ENCODE measurements around the gene MRPL33.
"Not testable (repeated sequence)": the region's sequence is repeated elsewhere in the genome, so short reads cannot be mapped to it uniquely, and the experiment has no call there.

MRPL33 gene

GRCh38 chr2:27742571-27742970, 28.9 kb upstream of the MRPL33 start:
- DNase-seq: no peak

DNA sequence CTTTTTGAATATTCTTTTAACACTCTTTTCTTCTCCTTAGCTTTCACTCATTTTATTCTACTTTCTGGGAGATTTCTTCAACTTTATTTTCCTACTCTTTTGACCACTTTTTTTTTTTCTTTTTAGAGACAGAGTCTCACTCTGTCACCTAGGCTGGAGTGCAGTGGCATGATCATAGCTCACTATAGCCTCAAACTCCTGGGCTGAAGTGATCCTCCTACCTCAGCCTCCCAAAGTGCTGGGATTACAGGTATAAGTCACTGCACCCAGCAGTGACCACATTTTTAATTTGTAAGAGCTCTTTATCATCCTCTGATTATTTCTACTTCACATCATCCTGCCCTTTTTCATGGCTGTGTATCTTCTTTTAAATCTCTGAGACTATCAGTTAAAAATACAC, 26.0 kb upstream of the MRPL33 start:
- DNase-seq: not testable (repeated sequence)

DNA sequence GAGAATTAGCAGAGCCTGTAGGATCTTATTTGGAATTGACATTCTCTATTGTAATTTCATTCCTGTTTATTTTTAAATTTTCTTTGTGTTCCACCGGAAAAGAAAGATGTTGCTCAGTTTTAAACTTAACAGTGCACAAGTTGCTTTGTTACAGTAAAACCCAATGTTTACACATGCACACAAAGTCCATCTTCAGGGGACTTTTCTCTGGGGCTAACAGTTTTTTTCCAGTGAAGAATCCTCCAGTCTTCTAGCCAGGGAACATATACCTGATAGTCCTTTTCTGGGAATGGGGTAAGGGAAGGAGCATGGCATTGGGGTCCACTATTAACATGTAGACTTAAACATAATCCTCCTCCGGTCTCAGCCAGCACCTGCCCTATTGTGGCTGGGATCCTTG, 25.2 kb upstream of the MRPL33 start:
- no peak for DNase-seq

DNA sequence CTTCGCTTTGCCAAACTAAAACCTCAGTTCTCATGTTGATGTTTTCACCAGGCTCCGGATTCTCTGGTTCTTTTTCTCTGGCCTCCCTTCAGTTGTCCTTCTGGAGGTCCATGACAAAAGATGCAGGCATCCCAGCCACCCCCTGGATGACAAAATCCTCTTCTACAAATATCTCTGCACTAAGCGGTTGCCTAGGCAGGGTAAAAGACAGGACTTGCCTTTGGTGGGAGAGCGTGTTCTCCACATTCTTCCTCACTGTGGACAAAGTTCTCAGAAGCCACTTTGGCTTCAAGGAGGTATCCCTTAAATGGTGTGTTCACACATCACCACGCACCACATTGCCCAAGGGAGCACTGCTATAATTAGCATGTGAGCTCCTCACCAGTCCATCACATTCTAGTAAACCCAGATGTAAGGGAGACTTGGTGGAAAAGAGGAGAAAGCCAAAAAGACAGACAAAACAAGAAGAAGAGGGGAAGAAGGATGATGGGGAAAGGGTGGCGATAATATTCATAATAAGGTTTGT, 23.6 kb upstream of the MRPL33 start:
- DNase-seq: no peak

GRCh38 chr2:27748803-27749554, 22.5 kb upstream of the MRPL33 start:
- DNase-seq: not testable (repeated sequence)

DNA sequence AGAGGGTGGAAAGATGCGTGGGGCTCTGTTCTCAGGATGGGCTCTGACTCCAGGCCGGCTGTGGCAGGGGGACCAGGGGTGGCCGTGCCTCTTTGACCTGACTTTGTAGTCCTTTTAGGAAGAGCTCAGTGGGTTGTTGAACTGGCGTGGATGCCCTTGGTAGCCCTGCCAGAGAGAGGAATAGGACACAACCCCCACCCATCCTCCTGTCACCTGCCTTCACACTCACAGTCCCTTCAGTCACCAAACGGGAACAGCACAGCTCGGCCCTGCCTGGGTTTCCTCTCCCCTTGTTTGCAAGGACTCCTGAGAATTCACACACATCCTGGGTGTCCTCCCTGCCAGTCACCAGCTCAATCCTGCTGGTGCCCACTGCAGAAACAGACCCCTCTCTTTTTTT, 20.1 kb upstream of the MRPL33 start:
- DNase-seq: no peak

GRCh38 chr2:27752551-27753237, 18.8 kb upstream of the MRPL33 start:
- DNase-seq: peak; percentile 91

- DNase-seq: no peak
These were observed 17.4 kb upstream of the MRPL33 start for GRCh38 chr2:27754138-27754588.

GRCh38 chr2:27754831-27755230, 16.7 kb upstream of the MRPL33 start:
- no peak for DNase-seq

DNA sequence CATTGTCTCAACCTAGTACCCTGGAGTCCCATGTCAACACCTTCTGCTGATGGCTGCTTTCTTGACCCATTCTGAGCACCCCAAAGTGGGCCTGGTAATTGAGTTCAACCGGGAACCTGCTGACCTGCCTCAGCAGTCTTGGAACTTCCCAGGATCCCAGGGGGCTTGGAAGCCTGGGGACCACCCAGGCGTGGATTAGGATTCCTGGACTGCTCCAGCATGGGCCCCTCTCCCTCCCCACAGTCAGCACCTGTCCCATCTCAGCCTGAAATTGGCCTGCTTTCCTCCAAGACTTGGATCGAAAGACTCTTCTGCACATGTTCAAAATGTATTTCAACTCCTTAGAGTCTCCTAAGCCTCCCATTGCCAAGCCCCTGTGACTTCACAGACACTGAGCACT, 15.4 kb upstream of the MRPL33 start:
- no peak for DNase-seq

GRCh38 chr2:27756544-27757498, 14.7 kb upstream of the MRPL33 start:
- DNase-seq: no peak

DNA sequence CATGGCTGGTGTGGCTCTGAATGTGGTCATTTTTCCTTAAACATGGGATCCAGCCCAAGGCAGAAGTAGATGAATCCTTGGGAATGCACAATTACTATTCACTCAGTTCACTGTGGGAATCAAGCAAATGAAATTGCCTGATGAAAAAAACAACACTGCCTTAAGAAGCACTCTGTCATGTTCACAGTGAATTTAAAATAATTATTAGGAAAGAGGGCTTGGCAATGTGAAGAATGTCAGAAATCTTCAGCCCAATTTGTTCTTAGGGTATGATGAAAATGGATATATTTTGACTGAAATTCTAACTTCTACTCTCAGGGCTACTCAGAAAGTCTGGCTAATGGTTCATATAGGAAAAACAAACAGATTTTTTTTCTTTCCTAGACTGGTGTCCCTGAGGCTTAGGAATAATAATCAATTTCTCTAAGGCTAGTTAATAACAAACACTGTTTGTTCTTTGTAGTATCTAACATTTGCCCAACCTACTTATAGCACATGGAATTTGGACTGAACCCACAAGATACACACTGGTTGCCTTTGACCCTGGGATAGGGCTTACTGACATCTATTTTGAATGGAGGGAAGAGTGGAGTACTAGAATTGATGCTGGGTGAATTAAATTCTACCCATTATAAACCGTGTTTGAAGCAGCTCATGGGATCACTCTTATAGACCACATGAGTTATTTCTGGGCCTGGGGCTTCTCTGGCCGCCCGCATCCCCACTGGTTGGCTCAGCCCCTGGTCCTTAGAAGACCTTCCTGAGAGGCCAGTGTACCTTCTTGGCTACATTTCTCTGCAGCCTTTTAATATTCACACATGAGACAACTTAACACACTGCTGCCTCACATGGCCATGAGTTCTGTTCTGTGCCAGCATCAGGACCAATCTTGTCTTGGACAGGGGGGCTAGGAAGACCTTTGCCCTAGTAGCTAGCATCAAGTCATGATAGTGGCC, 8.3 kb upstream of the MRPL33 start:
- no peak for DNase-seq

DNA sequence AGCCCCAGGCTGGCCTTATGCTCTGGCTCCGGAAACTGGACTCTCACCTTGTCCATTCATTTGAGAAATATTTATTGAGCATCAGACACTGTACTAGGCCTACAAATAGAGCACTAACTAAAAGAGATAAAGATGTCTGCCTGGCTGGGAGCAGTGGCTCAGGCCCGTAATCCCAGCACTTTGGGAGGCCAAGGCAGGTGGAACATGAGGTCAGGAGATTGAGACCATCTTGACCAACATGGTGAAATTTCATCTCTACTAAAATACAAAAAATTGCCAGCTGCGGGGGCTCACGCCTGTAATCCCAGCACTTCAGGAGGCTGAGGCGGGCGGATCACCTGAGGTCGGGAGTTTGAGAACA, 7.6 kb upstream of the MRPL33 start:
- no peak for DNase-seq

DNA sequence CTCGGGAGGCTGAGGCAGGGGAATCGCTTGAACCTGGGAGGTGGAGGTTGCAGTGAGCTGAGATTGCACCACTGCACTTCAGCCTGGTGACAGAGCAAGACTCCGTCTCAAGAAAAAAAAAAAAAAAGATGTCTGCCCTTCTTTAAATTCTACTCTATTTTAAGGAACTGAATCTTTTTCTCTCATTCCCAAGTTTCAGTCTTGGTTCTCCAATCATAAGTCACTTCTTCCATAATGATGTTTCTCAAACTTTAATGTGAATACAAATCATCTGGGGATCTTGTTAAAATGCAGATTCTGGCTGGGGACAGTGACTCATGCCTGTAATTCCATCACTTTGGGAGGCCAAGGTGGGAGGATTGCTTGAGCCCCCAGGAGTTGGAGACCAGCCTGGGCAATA, 7.0 kb upstream of the MRPL33 start:
- DNase-seq: not testable (repeated sequence)

DNA sequence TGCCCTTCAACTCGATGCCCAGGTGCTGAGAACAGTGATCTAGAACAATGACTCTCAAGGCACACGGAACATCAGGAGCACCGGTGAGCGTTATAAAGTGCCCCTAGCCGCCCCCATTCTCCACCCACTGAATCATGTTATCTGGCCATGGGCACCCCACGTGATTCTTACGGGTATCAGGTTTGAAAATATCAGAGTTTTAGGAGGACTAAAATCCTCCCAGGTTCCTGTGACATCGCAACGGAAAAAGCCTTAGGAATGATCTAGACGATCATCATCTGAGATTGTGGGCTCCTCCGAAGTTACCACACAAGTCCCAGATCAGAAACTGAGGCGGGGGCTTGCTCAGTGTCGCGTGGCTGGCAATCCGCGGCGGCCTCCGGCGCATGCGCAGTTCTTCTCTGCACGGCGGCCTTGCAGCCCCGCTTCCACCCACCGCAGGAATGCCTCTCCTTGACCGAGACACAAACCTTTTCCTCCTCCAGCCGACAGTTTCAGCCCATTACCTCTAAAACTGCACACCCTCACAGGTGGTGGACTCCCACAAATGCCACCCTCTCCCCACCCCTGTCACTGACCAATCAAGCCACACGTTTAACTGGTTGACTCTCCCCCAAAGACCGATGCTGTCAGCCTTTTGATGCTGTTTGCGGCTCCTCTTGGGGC, 5.8 kb upstream of the MRPL33 start:
- DNase-seq: peak; percentile 60

DNA sequence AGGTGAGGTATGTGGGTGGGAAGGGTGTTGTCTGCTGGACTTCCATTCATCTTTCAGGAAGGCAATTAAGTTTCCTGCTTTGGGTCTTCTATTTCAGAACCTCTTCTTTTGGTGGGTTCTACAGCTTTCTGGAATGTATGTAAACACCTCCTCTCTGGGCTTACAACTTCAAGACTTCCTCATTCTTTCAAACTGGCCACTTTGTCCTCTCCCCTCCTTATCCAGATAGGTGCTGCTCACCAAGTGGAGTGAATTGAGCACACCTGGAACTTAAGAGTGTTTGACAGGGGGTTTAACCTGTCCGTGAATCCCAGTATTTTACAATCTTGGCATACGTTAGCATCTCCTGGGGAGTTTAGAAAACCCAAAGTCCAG, 5.2 kb upstream of the MRPL33 start:
- DNase-seq: no peak

DNA sequence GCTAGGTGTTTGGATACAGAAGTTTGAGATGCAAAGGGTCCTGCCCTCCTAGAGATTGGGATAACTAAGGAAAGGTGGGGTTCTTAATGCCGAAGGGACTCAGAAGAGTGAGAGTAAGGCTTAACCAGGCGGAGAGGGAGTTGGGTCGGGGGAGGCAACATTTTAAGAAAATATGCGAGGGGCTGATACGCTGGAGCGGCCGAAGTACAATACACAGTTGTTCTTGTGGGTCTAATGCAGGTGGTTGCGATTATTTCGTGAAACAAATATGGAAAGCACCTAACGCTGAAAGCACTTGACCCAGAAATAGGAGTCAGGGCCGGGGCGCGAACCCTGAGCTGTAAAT, 344 bp upstream of the MRPL33 start:
- DNase-seq: peak; percentile 32

DNA sequence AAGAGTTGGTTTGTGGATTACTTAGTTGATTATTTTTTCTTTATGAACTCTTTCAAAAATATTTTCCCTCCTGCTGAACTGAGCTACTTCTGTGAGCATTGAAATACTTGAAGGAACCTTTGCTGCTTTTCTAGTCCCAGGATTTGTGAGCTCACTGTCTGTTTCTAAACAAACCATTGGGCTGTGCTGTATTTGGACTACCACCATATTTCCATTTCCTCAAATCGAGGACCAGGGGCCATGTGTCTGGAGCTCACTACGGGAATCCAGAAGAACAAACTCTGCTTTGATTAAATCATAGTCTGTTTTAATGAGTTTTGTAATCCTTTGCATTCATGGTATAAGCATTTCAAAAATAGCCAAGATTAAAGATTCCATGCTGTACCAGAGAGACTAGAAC, 1.3 kb downstream of the MRPL33 start:
- no peak for DNase-seq

DNA sequence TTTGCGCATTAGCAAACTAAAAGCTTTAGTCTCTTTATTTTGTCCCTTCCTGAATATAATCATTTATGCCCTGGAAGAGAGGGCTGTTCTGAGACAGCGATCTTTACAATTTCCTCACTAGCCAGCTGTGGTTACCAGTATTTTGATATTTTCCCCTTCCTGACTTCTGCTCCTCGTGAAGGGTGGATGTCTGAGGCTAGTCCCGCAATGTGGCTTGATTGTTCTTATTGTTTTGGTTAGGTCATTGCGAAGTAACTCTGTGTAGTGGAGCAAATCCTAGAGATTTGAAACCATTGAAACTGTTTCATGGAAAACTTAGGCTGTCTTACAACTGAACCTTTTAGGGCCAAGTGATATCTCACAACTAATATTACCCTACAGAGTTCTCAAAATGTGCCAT, 2.4 kb downstream of the MRPL33 start:
- no peak for DNase-seq

DNA sequence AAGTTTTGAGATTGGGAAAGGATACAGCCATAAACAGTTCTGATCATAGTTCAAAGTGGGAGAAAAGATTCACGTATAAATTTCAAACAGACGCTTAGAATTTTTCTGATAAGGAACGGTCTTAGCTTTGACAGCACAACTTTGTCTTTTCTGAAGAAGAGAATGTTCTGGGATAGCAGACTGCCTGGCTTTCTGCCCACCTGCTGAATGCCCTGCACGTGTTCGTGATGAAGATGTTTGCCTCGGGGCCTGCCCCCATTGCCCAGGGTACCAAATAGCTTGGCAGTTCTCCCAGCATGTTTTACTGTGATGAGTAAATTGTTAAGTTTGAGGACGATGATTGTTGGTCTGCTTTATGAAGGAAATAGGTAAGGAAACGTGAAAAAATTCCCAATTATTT, 4.6 kb downstream of the MRPL33 start:
- DNase-seq: peak; percentile 26

DNA sequence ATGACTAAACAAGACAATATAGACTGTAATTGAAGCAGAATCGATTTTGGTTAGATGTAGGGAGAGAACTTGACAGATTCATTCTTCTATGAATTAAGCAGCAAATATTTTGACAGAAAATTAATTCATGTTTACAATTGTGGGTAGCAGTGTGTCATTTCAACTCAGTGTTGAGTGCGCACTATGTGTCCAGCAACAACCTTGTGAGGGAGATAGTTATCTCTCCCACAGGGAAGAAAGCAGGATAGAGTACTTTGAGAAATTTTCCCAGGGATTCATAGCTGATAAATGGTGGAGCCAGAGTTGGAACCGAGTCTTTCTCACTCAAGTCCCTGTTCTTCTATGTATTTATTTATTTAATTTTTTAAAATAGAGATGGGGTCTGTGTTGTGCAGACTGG, 5.2 kb downstream of the MRPL33 start:
- no peak for DNase-seq
